ENCODE results near the gene CD226. TPM values are rescaled to one million over a fixed set of nuclear protein-coding genes. Genes with fewer than 3 reads are reported as not detected.

Gene CD226
- total RNA-seq, 4 donors from 2014 or later, result 0.49 to 2.4 (median 1.1) TPM

DNA sequence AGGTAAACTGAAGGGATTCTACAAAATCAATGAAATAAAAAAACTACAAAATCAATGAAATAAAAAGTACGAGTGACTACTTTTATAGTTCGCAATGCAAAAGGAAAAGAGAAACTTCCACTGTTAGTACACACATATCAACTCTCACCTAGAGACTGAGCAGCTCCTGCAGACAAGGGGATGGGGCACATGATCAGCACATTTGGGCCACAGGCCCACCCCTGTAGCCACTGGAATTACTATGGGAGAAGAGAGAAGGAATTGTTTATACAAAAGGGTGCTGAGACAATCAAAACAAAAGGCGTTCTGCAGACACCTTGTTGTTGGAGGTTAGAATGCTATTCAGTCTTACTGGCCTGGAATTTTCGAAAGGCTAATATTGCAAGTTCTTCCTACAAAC, 34.7 kb upstream of the CD226 start:
- TF ChIP-seq, protein P1, sequence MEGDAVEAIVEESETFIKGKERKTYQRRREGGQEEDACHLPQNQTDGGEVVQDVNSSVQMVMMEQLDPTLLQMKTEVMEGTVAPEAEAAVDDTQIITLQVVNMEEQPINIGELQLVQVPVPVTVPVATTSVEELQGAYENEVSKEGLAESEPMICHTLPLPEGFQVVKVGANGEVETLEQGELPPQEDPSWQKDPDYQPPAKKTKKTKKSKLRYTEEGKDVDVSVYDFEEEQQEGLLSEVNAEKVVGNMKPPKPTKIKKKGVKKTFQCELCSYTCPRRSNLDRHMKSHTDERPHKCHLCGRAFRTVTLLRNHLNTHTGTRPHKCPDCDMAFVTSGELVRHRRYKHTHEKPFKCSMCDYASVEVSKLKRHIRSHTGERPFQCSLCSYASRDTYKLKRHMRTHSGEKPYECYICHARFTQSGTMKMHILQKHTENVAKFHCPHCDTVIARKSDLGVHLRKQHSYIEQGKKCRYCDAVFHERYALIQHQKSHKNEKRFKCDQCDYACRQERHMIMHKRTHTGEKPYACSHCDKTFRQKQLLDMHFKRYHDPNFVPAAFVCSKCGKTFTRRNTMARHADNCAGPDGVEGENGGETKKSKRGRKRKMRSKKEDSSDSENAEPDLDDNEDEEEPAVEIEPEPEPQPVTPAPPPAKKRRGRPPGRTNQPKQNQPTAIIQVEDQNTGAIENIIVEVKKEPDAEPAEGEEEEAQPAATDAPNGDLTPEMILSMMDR (IDR thresholded peaks at IDR 0.05; ENCODE audit: low read depth), result no peak

DNA sequence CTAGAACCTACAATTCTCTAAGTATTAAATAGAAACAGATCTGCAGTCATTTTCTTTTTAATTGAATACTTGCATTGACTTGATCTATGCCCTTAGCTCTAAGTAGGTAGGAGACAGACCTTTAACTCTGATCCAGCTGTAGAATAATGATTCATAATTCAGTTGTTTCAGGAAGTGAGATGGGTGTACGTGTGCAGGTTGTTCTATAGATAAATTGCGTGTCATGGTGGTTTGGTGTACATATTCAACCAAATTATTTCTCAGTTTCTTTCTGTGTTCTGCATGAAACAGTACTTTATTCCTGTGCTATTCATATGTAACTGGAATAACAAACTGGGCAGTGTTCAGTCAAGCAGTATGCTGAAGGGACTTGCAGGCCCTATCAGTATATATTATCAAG, 34.3 kb upstream of the CD226 start:
- TF ChIP-seq, protein P1 (IDR thresholded peaks at IDR 0.05; ENCODE audit: low read depth), result no peak

DNA sequence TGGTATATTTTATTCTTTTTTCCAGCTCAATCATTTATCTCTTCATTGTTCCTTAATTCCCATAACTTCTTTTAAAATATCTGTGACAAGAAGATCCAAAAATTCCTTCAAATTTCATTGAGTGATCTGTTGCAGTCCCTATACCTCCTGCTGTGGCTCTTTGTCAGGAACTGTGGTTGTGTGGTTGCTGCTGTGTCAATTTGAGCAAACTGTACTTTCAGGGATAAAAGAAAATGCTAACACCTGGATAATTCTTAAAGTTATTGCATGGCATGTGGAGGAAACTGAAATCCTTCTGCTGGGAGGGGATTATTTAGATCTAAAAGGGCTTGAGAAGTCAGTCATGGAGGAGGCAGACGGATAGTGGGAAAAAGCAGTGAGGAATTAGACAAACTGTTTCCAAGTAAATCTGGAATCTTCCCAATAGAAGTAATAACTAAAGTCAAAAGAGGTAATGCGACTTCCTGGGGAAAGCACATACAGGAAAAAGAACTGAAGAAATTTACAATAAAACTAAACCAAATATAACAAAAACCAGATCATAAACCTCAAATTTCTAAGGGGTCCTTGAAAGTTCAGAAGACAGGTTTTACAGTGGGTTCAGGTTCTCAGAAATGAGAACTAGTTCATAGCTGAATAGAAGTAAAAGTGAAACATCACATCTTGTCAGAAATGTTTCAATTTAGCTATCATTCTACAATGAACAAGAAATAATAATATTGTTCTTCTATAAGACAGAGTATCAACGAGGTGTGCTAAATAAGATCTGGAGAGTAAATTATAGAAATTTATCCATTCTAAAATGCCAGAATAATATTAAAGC, 33.5 kb upstream of the CD226 start:
- TF ChIP-seq, protein P1 (IDR thresholded peaks at IDR 0.05; ENCODE audit: low read depth), result no peak

DNA sequence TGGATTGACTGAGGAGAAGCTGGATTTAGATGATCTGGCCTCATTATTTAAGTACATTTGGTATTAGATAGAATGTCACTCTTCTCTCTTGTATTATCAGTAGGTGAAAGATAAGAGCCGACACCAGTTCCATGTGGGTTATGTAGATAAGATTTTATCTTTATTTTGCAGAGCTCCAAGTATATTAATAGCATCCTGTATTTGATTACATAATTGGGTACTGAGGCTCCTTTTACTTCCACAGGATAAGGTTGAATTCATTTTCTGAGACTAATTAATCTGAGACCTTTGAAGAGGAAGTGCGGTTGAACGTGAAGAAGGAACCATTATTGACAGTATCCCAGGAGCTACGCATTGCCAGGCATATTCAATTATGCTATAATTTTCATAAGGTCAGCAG, 32.8 kb upstream of the CD226 start:
- TF ChIP-seq, protein P1 (IDR thresholded peaks at IDR 0.05; ENCODE audit: low read depth), result no peak

DNA sequence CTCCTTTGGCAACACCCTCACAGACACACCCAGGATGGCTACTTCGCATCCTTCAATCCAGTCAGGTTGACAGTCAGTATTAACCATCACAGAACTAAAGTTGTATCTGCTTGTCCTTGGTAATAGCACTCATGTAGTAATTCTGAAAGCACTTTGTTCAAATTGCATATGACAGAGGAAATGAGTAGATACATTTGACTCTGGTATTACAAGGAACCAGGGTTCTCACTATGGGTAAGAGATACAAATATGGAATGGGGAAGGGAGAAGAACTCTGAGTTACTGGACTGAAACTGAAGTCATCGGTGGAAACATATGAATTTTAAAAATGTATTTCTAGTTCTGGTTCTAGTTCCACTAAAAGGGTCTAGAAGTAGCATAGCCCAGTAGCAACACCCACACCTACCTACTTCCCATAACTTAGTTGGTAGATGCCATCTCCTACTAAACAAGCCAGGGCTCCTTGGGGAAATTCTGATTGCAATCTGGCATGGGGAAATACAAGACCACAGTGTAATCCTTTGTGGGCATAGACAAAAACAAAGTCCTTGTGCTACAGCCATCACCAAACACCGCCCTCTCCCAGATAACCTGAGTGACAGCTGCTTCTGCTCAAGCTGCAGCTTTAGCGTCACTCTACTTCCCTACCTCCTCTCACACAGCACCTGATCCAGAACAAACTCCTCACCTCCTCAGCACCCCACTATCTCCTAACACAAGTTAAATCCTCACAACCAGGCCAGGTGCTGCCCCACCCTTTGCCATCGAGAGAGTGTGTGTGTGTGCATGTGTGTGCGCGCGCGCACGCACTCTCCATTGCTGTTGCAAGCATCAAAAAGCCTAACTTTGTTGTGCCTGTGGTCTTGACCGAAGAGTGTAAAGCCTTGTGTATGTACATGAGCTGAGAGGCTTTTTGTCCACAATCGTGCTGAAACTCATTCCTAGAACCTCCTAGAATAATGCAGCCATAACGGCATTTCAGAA, 31.4 kb upstream of the CD226 start:
- TF ChIP-seq, protein P1 (IDR thresholded peaks at IDR 0.05; ENCODE audit: low read depth), result no peak

DNA sequence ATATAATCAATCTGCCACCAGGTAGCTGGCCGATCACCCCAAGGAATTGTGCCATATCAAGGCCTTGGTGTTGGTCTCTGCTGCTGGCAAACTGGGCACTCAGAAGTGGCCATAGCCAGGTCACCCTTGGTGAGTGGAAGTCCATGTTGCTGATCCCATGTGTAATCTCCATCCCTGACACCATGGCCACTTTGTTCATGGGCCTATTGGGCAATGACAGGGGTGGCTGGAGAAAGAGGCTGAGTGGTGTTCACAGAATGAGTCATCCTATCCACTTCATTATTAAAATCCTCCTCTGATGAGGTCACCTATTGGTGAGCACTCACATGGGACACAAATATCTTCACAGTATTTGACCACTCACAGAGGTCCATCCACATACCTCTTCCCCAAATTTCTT, 26.7 kb upstream of the CD226 start:
- TF ChIP-seq, protein P1 (IDR thresholded peaks at IDR 0.05; ENCODE audit: low read depth), result no peak

DNA sequence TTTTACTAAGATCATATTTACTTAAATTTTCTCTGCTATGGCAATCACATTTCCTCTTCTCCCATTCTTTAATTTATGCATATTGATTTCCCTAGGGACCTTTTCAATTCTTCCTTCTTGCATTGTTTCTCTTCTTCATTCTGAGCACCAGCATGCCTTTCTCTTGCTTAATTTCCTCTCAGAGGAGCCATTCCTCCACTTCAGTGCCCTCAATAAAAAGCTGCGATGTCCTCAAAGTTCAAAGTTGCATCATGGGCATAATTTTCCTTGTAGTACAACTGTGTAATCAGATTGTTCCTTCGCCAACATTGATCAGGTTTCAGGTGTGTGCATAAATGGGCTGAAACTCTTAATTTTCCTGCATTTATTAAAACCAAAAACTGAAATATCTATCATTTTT, 21.8 kb upstream of the CD226 start:
- TF ChIP-seq, protein P1 (IDR thresholded peaks at IDR 0.05; ENCODE audit: low read depth), result no peak
